Kidney (tissue), 14 donors: ENCODE data around the gene AFDN. TPM values are rescaled to one million over a fixed set of nuclear protein-coding genes. Genes with fewer than 3 reads are reported as not detected.

Source experiments
- DNase-seq, 5 donors: peaks; one replicate each; pipeline ENCODE4 v3.0.0-alpha.2; 2013 to 2020
- FAIRE-seq: peaks from 2 replicates; lab custom pipeline; 2012; peaks lifted over from hg19 to GRCh38; lab: Jason Lieb, UNC
- H3K27ac ChIP-seq, 2 donors: one replicate each; pipeline ENCODE4 v1.7.0; 2013; ENCODE audit warnings: low read depth in 2 of 2, low read length in 2 of 2, inconsistent platforms in 1 of 2
- H3K27me3 ChIP-seq: one replicate; pipeline ENCODE4 v1.7.1; 2013; ENCODE audit warnings: low read length, inconsistent platforms; ENCODE audit not compliant: control insufficient read depth, insufficient read depth
- H3K36me3 ChIP-seq, 3 donors: one replicate each; pipeline versions ENCODE4 v1.7.0 to v1.7.1; 2013; ENCODE audit warnings: low read length in 3 of 3, control low read depth in 1 of 3, inconsistent platforms in 1 of 3; ENCODE audit not compliant: insufficient read depth in 3 of 3, control insufficient read depth in 2 of 3
- H3K4me1 ChIP-seq, 3 donors: one replicate each; pipeline versions ENCODE4 v1.7.0 to v1.7.1; 2013; ENCODE audit warnings: low read length in 3 of 3, inconsistent platforms in 1 of 3, low read depth in 1 of 3; ENCODE audit not compliant: control insufficient read depth in 2 of 3, insufficient read depth in 2 of 3
- H3K4me3 ChIP-seq, 3 donors: one replicate each; pipeline versions ENCODE4 v1.7.0 to v1.8.1; 2013; ENCODE audit warnings: low read length in 3 of 3, control low read depth in 1 of 3, inconsistent platforms in 1 of 3
- H3K9ac ChIP-seq, 3 donors: one replicate each; pipeline versions ENCODE4 v1.7.0 to v1.7.1; 2013; ENCODE audit warnings: low read length in 3 of 3, control low read depth in 1 of 3, inconsistent platforms in 1 of 3
- H3K9me3 ChIP-seq, 3 donors: one replicate each; pipeline versions ENCODE4 v1.7.0 to v1.7.1; 2013; ENCODE audit warnings: low read length in 3 of 3, control low read depth in 1 of 3, inconsistent platforms in 1 of 3; ENCODE audit not compliant: control insufficient read depth in 2 of 3, insufficient read depth in 1 of 3
- intact Hi-C: fragments of 100-400 bp; cut with DNase I; formaldehyde crosslinking; loops from one replicate; pipeline ENCODE4 v1.11.1; 2022
- polyA plus RNA-seq: library from polyadenylated mRNA; stranded (reverse); fragments of 350-450 nt; fragmentation: Illumina TruSeq; extraction: RNeasy Lipid Tissue Mini Kit (QIAGEN cat#74804); gene quantifications from one replicate; pipeline ENCODE4 v1.2.3, GENCODE V29; 2014; ENCODE audit warnings: low read depth, low replicate concordance; ENCODE audit not compliant: insufficient read depth
- total RNA-seq: library from RNA; stranded (reverse); fragmentation: NEBNext Ultra II Directional; extraction: Animal tissue kit (Norgen Biotek cat#: 25700); gene quantifications from one replicate; pipeline ENCODE4 v1.2.1, GENCODE V29; 2021
- TF ChIP-seq, protein P1 (sequence below): IDR thresholded peaks from 3 replicates; pipeline ENCODE4 v1.5.1; 2012; ENCODE audit warnings: mild to moderate bottlenecking, moderate library complexity, borderline replicate concordance; ENCODE audit not compliant: insufficient read depth; ENCODE audit errors: extremely low read depth
- donor health status: control.
- donor health status: control.
- donor health status: control.
- donor health status: control.
- donor health status: control.
- donor health status: DM: yes; HTN: yes; CAD: no.
- donor health status: Normal renal cell carcinoma (clear cell type).

Gene AFDN
- total and polyA plus RNA-seq, 2 donors from 2014 or later = 21.5 to 175 TPM

- Histone ChIP-seq H3K27ac (no peak overlapping the region), H3K9ac (no peak overlapping the region), H3K4me3 (no peak overlapping the region), H3K27me3 (no peaks in the 10 kb centered on the region), H3K36me3 (peaks cover 8 to 36% (median 14%) of the 10 kb centered on the region in 3 donors), H3K4me1 (peaks cover 0 to 4% (median 4%) of the 10 kb centered on the region in 3 donors), H3K9me3 (no peaks in the 10 kb centered on the region)
- FAIRE-seq (no peak), DNase-seq (no peak)
- intact Hi-C loops = no loop called here
- TF ChIP-seq, protein P1, sequence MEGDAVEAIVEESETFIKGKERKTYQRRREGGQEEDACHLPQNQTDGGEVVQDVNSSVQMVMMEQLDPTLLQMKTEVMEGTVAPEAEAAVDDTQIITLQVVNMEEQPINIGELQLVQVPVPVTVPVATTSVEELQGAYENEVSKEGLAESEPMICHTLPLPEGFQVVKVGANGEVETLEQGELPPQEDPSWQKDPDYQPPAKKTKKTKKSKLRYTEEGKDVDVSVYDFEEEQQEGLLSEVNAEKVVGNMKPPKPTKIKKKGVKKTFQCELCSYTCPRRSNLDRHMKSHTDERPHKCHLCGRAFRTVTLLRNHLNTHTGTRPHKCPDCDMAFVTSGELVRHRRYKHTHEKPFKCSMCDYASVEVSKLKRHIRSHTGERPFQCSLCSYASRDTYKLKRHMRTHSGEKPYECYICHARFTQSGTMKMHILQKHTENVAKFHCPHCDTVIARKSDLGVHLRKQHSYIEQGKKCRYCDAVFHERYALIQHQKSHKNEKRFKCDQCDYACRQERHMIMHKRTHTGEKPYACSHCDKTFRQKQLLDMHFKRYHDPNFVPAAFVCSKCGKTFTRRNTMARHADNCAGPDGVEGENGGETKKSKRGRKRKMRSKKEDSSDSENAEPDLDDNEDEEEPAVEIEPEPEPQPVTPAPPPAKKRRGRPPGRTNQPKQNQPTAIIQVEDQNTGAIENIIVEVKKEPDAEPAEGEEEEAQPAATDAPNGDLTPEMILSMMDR = no peak
Measured at GRCh38 chr6:167953551-167953950, 126.8 kb downstream of the AFDN start.

DNA sequence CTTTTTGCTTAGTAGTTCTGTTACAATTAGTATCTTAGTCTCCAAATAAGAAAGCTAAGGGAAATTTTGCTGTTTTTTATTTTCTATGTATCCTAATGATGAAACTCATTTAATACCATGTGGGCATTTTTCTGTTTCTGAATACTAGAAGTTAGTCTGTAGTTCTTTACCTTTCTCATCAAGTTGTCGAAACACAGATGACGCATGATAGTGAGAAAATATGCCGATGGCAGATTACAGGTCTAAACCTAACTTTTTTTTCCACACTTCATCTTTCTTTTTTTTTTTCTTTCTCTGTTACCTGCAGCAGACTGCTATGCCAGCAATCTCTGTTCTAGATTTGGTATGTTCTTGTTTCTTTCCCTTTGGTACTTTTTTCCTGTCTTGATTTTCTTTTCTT lies 127.4 kb downstream of the AFDN start:
- no peak overlapping the region for H3K4me3 ChIP-seq
- DNase-seq = no peak
- intact Hi-C loops = no loop called here
- H3K4me1 ChIP-seq = peaks cover 0 to 7% (median 4%) of the 10 kb centered on the region in 3 donors
- H3K27ac ChIP-seq = no peak overlapping the region
- no peaks in the 10 kb centered on the region for H3K9me3 ChIP-seq
- peaks cover 5 to 30% (median 8%) of the 10 kb centered on the region in 3 donors for H3K36me3 ChIP-seq
- TF ChIP-seq, protein P1 = no peak
- FAIRE-seq = no peak
- H3K27me3 ChIP-seq = no peaks in the 10 kb centered on the region
- H3K9ac ChIP-seq = no peak overlapping the region

DNA sequence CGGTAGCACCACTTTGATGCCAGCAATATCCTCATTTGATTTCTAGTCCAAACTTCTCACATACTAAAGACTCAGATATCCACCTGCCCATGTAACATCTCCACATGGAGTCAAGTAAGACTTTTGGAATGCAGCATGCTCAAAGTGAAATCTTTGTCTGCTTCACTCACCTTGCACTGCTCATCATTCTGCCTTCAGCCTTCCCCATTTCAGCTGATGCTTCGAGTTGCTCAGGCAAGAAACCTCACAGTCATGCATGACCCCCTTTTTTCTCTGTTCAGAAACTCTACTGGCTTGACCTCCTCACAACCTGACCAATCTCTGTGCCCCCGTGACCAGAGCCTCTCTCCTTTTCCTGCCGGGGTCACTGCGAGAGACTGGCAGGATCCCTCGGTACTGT lies 129.8 kb downstream of the AFDN start:
- Histone ChIP-seq H3K4me1 (peaks cover 0 to 14% (median 6%) of the 10 kb centered on the region in 3 donors), H3K27ac (peak overlapping the region; percentile 29 to 52), H3K4me3 (no peak overlapping the region), H3K27me3 (no peaks in the 10 kb centered on the region), H3K36me3 (peaks cover 0 to 17% (median 3%) of the 10 kb centered on the region in 3 donors), H3K9ac (no peak overlapping the region), H3K9me3 (no peaks in the 10 kb centered on the region)
- TF ChIP-seq, protein P1 = no peak
- intact Hi-C loops = no loop called here
- DNase-seq = no peak
- no peak for FAIRE-seq

DNA sequence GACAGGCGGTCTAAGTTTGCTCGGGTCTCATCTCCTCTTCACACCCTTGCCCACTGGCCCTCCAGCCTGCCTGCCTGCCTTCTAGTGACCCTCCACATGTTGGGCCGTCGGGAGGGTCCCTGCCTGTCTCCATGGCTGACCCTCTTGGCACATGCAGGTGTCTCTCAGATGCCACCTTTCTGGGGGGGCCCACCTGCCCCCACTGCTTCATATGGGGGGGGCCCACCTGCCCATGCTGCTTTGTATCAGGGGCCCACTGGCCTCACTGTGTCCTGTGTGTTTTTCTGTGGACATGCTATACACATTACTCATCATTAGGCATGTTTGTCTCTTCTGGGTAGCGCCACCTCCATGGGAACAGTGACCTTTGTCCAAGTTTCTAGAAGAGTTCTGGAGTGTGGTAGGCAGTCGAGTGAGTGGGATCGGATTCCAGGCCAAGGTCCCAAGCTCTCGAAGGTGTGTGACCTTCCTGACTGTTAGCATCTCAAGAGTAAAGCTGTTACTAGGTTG lies 130.3 kb downstream of the AFDN start:
- DNase-seq (no peak), FAIRE-seq (no peak)
- Histone ChIP-seq H3K9ac (no peak overlapping the region), H3K27me3 (no peaks in the 10 kb centered on the region), H3K27ac (peak overlapping the region; percentile 29 to 52), H3K4me1 (peaks cover 0 to 14% (median 6%) of the 10 kb centered on the region in 3 donors), H3K9me3 (no peaks in the 10 kb centered on the region), H3K4me3 (no peak overlapping the region), H3K36me3 (peaks cover 0 to 12% (median 0%) of the 10 kb centered on the region in 3 donors)
- TF ChIP-seq, protein P1 = no peak
- intact Hi-C loops = no loop called here
